ENCODE measurements around the gene USH2A.

- TF ChIP-seq CTCF (IDR thresholded peaks at IDR 0.05) (no peak), POLR2A (IDR thresholded peaks at IDR 0.05) (no peak)
Measured at GRCh38 chr1:215682232-215682631, 741.0 kb downstream of the USH2A start.

All from lower leg skin (tissue), 3 donors.